Ovary (tissue), 3 donors: ENCODE measurements around the gene CWC22.

Experiments used
- CTCF ChIP-seq, 3 donors: fragments of 450-650 bp in 2 of 3; fragments of 200-600 bp in 1 of 3; IDR thresholded peaks; one replicate each; pipeline versions ENCODE4 v1.5.1 to v1.8.0; 2016 to 2022; ENCODE audit warnings: antibody characterized with exemption in 3 of 3, mild to moderate bottlenecking in 1 of 3
- EP300 ChIP-seq: sonication (generic); formaldehyde crosslinking; IDR thresholded peaks from one replicate; pipeline ENCODE4 v1.6.1; 2017; ENCODE audit warnings: antibody characterized with exemption
- POLR2A ChIP-seq: fragments of 450-650 bp; IDR thresholded peaks from one replicate; pipeline ENCODE4 v1.6.1; 2017; ENCODE audit warnings: antibody characterized with exemption, mild to moderate bottlenecking, moderate library complexity
- donor health status: DM: no; HTN: no; CAD: no.

GRCh38 chr2:180033993-180034894 is 27.1 kb upstream of the CWC22 start:
- TF ChIP-seq CTCF (IDR thresholded peaks at IDR 0.05): no peak
- TF ChIP-seq EP300: no peak
- TF ChIP-seq POLR2A: no peak
